RPMI7951 (cell line): ENCODE results near the gene TMEM106A. TPM values are rescaled to one million over a fixed set of nuclear protein-coding genes. Genes with fewer than 3 reads are reported as not detected.
"Not testable (repeated sequence)": the region's sequence is repeated elsewhere in the genome, so short reads cannot be mapped to it uniquely, and the experiment has no call there.

Experiments used
- DNase-seq: peaks from one replicate; pipeline ENCODE4 v3.0.0-alpha.2; 2012; ENCODE audit warnings: low read depth
- total RNA-seq: library from RNA; depleted of rRNA; stranded (reverse); fragments of >200 nt; shearing (Covaris generic); gene quantifications from 2 replicates; pipeline ENCODE4 v1.2.3, GENCODE V29; 2014; rRNA removed

The TMEM106A gene
- total RNA-seq, result 3.4 and 4.9 TPM in 2 replicates

DNA sequence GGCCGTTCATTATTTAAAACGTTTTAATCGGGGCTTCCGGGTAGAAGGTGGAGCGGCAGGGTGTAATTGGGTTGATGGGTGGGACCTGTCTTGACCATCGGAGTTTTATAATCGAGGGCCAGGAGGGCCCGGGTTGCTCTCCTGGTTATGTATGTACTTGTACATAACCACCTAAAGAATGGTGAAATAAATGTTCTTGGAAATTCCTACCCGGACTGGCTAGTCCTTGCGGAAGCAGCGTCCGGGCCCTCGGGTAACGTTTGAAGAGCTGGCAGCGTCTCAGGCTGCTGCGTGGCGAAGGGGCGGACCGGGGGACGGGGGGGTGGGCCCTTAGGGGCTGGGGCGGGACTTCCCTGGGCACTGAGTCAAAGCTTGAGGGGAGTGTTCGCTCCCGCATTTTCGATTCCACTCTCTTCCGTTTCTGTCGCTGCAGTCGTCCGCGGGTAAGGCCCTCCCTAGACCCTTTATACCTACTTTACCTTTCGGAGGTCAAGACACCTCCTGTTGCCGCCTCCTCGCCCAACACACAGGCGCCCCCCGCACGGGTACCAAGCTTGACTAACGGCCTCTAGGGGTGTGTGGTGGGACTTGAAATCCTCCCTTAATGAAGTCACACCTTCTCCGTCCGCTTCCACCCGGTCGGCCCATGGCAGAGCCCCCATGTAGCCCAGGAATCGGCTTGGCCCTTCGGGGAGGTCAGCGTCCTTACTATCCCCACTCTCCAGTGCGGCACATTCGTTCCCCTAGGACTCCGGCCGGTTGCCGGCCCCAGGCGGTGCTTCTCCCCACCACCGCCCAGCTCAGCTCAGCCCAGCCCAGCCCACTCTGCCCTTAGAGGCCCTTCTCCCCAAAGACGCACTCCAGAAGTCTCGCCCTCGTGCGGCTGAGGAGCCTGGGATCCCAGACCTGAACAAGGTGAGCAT is at the start of gene TMEM106A:
Gene TMEM106A (plus strand): TSS at position 396 of the 923 bp plus-strand sequence. CDS start 1,167 bp downstream, outside the sequence.
- DNase-seq, result peak; percentile 86

DNA sequence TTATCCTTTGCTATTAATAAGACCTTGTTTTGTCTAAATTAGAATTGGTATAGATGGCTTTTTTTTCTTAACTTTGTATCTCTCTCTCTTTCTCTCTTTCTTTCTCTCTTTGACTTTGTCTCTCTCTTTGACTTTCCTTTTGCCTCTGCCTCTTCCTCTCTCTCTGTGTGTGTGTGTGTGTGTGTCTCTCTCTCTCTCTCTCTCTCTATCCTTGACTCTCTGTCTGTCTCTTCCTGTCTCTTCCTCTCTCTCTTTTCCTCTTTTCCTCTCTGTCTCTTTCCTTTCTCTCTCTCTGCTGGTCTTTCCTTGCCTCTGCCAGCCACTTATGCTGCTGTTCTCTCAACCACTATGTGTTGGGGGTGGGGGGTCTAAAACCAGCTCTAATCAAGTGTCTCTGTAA is 45.7 kb upstream of the TMEM106A start:
- DNase-seq, result not testable (repeated sequence)

GRCh38 chr17:43169561-43170139 is 42.0 kb upstream of the TMEM106A start:
- DNase-seq, result peak; percentile 31

GRCh38 chr17:43170140-43170765 is 41.4 kb upstream of the TMEM106A start:
- peak; percentile 91 for DNase-seq

GRCh38 chr17:43170766-43171585 is 40.7 kb upstream of the TMEM106A start, which contains the start of gene NBR1:
Gene NBR1, plus strand, starts transcription at chr17:43171214. Its CDS starts 4,586 bp downstream, at chr17:43175800.
- peak; percentile 95 for DNase-seq

- DNase-seq, result peak; percentile 83
Measured at GRCh38 chr17:43171586-43172487, 39.8 kb upstream of the TMEM106A start.

- peak; percentile 43 for DNase-seq
Measured at GRCh38 chr17:43175213-43176118, 36.2 kb upstream of the TMEM106A start.

- DNase-seq, result no peak
Measured at GRCh38 chr17:43176119-43176570, 35.5 kb upstream of the TMEM106A start.

- no peak for DNase-seq
Measured at GRCh38 chr17:43183921-43184320, 27.8 kb upstream of the TMEM106A start.

DNA sequence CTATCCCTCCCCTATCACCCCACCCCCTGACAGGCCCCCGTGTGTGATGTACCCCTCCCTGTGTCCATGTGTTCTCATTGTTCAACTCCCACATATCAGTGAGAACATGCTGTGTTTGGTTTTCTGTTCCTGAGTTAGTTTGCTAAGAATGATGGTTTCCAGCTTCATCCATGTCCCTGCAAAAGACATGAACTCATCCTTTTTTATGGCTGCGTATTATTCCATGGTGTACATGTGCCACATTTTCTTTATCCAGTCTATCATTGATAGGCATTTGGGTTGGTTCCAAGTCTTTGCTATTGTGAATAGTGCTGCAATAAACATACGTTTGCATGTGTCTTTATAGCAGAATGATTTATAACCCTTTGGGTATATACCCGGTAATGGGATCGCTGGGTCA is 25.0 kb upstream of the TMEM106A start:
- not testable (repeated sequence) for DNase-seq

DNA sequence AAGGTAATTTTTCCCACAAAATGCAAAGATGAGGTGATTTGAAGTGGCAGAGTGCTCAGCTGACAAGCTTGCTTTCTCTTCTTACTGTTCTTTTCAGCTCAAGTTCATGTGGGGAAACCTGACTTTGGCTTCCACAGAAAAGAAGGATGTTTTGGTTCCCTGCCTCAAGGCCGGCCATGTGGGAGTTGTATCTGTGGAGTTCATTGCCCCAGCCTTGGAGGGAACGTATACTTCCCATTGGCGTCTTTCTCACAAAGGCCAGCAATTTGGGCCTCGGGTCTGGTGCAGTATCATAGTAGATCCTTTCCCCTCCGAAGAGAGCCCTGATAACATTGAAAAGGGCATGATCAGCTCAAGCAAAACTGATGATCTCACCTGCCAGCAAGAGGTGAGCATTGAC is 18.4 kb upstream of the TMEM106A start:
- no peak for DNase-seq

GRCh38 chr17:43199633-43200032 is 12.0 kb upstream of the TMEM106A start:
- no peak for DNase-seq

DNA sequence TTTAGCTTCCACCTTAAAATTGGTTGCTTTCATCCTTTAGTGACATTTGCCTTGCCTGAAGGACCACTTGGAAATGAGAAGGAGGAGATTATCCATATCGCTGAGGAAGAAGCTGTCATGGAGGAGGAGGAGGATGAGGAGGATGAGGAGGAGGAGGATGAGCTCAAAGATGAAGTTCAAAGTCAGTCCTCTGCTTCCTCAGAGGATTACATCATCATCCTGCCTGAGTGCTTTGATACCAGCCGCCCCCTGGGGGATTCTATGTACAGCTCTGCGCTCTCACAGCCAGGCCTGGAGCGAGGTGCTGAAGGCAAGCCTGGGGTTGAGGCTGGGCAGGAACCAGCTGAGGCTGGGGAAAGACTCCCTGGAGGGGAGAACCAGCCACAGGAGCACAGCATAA is 11.5 kb upstream of the TMEM106A start:
- no peak for DNase-seq

DNA sequence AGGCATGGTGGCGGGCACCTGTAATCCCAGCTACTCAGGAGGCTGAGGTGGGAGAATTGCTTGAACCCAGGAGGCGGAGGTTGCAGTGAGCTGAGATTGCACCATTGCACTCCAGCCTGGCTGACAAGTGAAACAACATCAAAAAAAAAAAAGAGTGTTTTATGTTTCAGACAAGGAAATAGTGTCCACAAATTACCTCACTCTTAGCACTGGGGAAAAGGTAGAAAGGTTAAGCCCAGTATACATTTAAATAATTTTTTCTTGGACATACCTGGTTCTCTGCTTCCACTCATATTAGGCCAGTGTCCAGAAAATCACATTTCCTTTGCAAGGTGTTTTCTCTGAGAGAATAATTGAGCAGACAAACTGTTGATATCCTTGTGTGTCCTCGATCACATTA is 8.7 kb upstream of the TMEM106A start:
- not testable (repeated sequence) for DNase-seq

- no peak for DNase-seq
Measured at GRCh38 chr17:43210576-43210975, 1.1 kb upstream of the TMEM106A start.

DNA sequence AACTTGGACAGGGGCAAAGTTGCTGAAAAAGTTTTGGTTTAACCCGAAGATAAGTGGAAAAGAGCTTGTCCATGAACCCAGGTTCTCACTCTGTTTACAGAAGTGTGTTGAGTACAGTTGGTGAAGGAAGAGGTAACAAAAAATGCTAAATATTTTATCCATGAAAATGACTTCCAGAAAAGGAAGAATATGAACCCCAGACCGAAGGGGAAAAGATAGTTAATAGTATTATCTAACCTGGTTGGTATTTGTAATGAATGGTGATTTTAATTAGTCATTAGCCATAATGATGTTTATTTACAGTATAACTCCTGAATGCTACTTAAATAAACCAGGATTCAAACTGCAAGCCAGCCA is 574 bp upstream of the TMEM106A start:
- DNase-seq, result no peak

GRCh38 chr17:43212641-43213490 is 1.2 kb downstream of the TMEM106A start:
- peak; percentile 11 for DNase-seq

DNA sequence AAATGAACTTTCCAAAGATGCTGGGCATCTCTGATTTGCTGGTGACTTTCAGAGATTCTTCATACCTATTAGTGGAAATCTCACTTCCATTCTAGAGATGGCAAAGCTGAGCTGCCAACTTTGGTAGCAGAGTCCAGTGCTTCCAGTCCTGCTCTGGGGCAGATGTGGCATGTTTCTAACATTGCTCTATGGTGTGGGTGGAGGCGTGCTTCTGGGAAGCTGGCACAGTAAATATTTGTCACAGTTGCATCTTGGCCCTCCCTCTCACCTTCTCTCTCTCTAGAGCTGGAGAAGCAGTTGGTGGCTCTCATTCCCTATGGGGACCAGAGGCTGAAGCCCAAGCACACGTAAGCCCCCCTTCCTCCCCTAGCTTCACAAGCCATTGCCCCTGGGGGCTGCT is 1.9 kb downstream of the TMEM106A start:
- DNase-seq, result no peak
